Measurements from ENCODE around the gene KLHL26. TPM values are rescaled to one million over a fixed set of nuclear protein-coding genes. Genes with fewer than 3 reads are reported as not detected.

The KLHL26 gene
- total and polyA plus RNA-seq, 2 of the 4 experiments (the other 2 are of a cell fraction) = 2.2 to 4.7 TPM

GRCh38 chr19:18656337-18657086 is 19.7 kb downstream of the KLHL26 start:
- Histone ChIP-seq H4K20me1 (ENCODE audit: insufficient read depth, low read length) (no peaks in the 10 kb centered on the region; the same call in none of the 2 replicates), H3K9ac (ENCODE audit: low read depth, low read length) (no peak overlapping the region), H3K4me3 (ENCODE audit: insufficient read depth, low read depth, low read length) (no peak overlapping the region), H3K4me2 (ENCODE audit: low read depth, low read length) (no peak overlapping the region), H3K23ac (ENCODE audit: low read depth, low read length) (no peak overlapping the region; the same call in 1 of the 2 replicates), H3K9me1 (ENCODE audit: insufficient read depth, low read length) (peaks cover 28% of the 10 kb centered on the region), H2AK9ac (replicated peaks; ENCODE audit: low read depth, low read length, poor library complexity) (no peak overlapping the region), H3K27ac (ENCODE audit: insufficient read depth, low read length) (no peak overlapping the region), H3K9me3 (ENCODE audit: control insufficient read depth, insufficient read depth, low read length) (no peaks in the 10 kb centered on the region), H3K27me3 (ENCODE audit: control insufficient read depth, insufficient read depth, low read length) (no peaks in the 10 kb centered on the region), H2AK5ac (ENCODE audit: low read depth, low read length) (peak overlapping the region; percentile 93), H2BK15ac (ENCODE audit: low read depth, low read length) (peak overlapping the region; percentile 34; the same call in 2 of the 3 replicates), H3K4ac (ENCODE audit: low read depth, low read length) (peak overlapping the region; percentile 74), H3K14ac (replicated peaks; ENCODE audit: low read depth, low read length) (no peak overlapping the region), H2BK5ac (ENCODE audit: low read depth, low read length, poor library complexity, severe bottlenecking) (no peak overlapping the region), H4K8ac (ENCODE audit: low read depth in 2 of 2, low read length in 2 of 2) (no peak overlapping the region), H3K18ac (ENCODE audit: low read depth, low read length) (no peak overlapping the region), H3K79me1 (ENCODE audit: low read depth in 1 of 2, low read length in 2 of 2) (peaks cover 22 to 58% of the 10 kb centered on the region in 2 experiments), H2BK120ac (ENCODE audit: low read depth, low read length) (peak overlapping the region; percentile 63; the same call in 1 of the 2 replicates), H4K5ac (ENCODE audit: low read depth, low read length) (no peak overlapping the region), H2BK20ac (ENCODE audit: low read depth, low read length) (no peak overlapping the region), H3K4me1 (ENCODE audit: control insufficient read depth, insufficient read depth, low read length) (peaks cover 42% of the 10 kb centered on the region), H4K91ac (ENCODE audit: insufficient read depth, low read depth, low read length) (peak overlapping the region; percentile 61), H3K56ac (ENCODE audit: extremely low read depth, insufficient read depth, low read length) (no peak overlapping the region), H2AFZ (replicated peaks; ENCODE audit: low read length, poor library complexity) (peak overlapping the region; percentile 51), H3K36me3 (ENCODE audit: control insufficient read depth, insufficient read depth, low read length) (no peaks in the 10 kb centered on the region)
- ChIA-PET POLR2A (ENCODE audit: unreplicated experiment) (no interaction called here), CTCF (no interaction called here)
- no TSS peak for BruUV-seq (replicated peaks)
- intact Hi-C loops (cut with micrococcal nuclease) = no loop called here
- DNase-seq = no peak
- in situ Hi-C loops (cut with MboI; ENCODE audit: low sequenced_read_pairs) = no loop called here
- no peak for ATAC-seq (ENCODE audit: low read depth)
- dilution Hi-C loops (cut with HindIII; ENCODE audit: low sequenced_read_pairs, unreplicated experiment) = no loop called here
- WGBS, 2 experiments (ENCODE audit: extremely low coverage in 2 of 2, insufficient read length in 1 of 2) = 85% methylated on average over 6 of the region's 19 CpGs; no CpG with 5 or more reads in 1 of the 2 experiments
- TF ChIP-seq MXI1 (IDR thresholded peaks at IDR 0.05; ENCODE audit: borderline replicate concordance, low read depth, low read length) (no peak), MAFK (IDR thresholded peaks at IDR 0.05; ENCODE audit: low read depth, low read length) (no peak), RAD21 (IDR thresholded peaks at IDR 0.05; ENCODE audit: low read length) (no peak), RCOR1 (IDR thresholded peaks at IDR 0.05; ENCODE audit: insufficient replicate concordance, low read length) (no peak), SMC3 (IDR thresholded peaks at IDR 0.05; ENCODE audit: low read depth, low read length) (no peak), POLR2A (IDR thresholded peaks at IDR 0.05; ENCODE audit: low read depth, low read length) (no peak), CTCF (conservative IDR thresholded peaks at IDR 0.05; ENCODE audit: low read depth, low read length) (no peak), NFE2L2 (IDR thresholded peaks at IDR 0.05; ENCODE audit: low read depth, low read length) (no peak), MAZ (IDR thresholded peaks at IDR 0.05; ENCODE audit: borderline replicate concordance, low read depth, low read length) (no peak), BHLHE40 (IDR thresholded peaks at IDR 0.05; ENCODE audit: low read depth, low read length) (no peak), ELK1 (IDR thresholded peaks at IDR 0.05; ENCODE audit: borderline replicate concordance, low read depth, low read length) (no peak), CEBPB (IDR thresholded peaks at IDR 0.05; ENCODE audit: low read depth, low read length) (no peak), CHD1 (IDR thresholded peaks at IDR 0.05; ENCODE audit: low read depth, low read length) (no peak), FOS (IDR thresholded peaks at IDR 0.05; ENCODE audit: low read depth, low read length) (no peak), RFX5 (IDR thresholded peaks at IDR 0.05; ENCODE audit: low read depth, low read length) (no peak)

Data from IMR-90 (cell line).